ENCODE results near the gene CD99. TPM values are rescaled to one million over a fixed set of nuclear protein-coding genes. Genes with fewer than 3 reads are reported as not detected.

CD99 gene
- polyA plus RNA-seq, 12 donors: 151 to 487 (median 265) TPM; not detected in 1

Other genes starting within 250 kb of the CD99 start
- 10 to 100 TPM in 11 of 12 donors, not detected in 1; 10.4 to 31.5 (median 12.3) TPM for gene DHRSX, start 190.3 kb upstream of the CD99 start, polyA plus RNA-seq (ENCODE audit: insufficient read length in 12 of 12)
- 10 to 100 TPM in 11 of 12 donors, not detected in 1; 16.7 to 31.0 (median 21.1) TPM for gene ZBED1, start 190.3 kb upstream of the CD99 start, polyA plus RNA-seq (ENCODE audit: insufficient read length in 12 of 12)
- gene XG, start 60.7 kb downstream of the CD99 start, polyA plus RNA-seq (ENCODE audit: insufficient read length in 12 of 12): 1 to 10 TPM in 8 of 12 donors, under 1 TPM in 2, not detected in 2; 0.20 to 4.6 (median 1.6) TPM
- gene GYG2, start 137.6 kb downstream of the CD99 start, polyA plus RNA-seq (ENCODE audit: insufficient read length in 12 of 12): 1 to 10 TPM in 11 of 12 donors, not detected in 1; 1.2 to 4.9 (median 3.6) TPM
- 10 to 100 TPM in 3 of 12 donors, 1 to 10 TPM in 8, not detected in 1; 8.0 to 15.5 (median 9.3) TPM for gene ARSD, start 238.0 kb downstream of the CD99 start, polyA plus RNA-seq (ENCODE audit: insufficient read length in 12 of 12)